ENCODE results near the gene SC5D. TPM values are rescaled to one million over a fixed set of nuclear protein-coding genes. Genes with fewer than 3 reads are reported as not detected.

Gene SC5D
- total and polyA plus RNA-seq, 2 of the 8 experiments (the other 6 are each of a cell fraction or from before 2014, with no cell fraction given), result 73.9 to 90.3 TPM

GRCh38 chr11:121334973-121335710, 42.6 kb downstream of the SC5D start:
- no peak overlapping the region for H4K5ac ChIP-seq (ENCODE audit: insufficient read length, low read depth, low read length)
- no peaks in the 10 kb centered on the region for H4K20me1 ChIP-seq (replicated peaks in 1 of 2; ENCODE audit: control insufficient read depth in 1 of 2, insufficient read depth in 2 of 2, low read length in 2 of 2)
- no peak overlapping the region for H4K91ac ChIP-seq (replicated peaks; ENCODE audit: insufficient read length, low read length)
- H3K14ac ChIP-seq (ENCODE audit: insufficient read length), result no peak overlapping the region
- H3K23ac ChIP-seq (ENCODE audit: insufficient read length), result no peak overlapping the region
- H3K27me3 ChIP-seq (replicated peaks in 1 of 4; ENCODE audit: control insufficient read depth in 3 of 4, extremely low read depth in 1 of 4, insufficient read depth in 3 of 4, low read length in 3 of 4), result no peaks in the 10 kb centered on the region
- H2AK5ac ChIP-seq (ENCODE audit: low read depth, low read length), result no peak overlapping the region
- no peak overlapping the region for H3K56ac ChIP-seq (replicated peaks; ENCODE audit: insufficient read length, low read depth, low read length)
- no peak overlapping the region for H2BK5ac ChIP-seq (ENCODE audit: low read depth, low read length)
- no peak for FAIRE-seq
- no peak overlapping the region for H2AFZ ChIP-seq (ENCODE audit: low read length)
- no peaks in the 10 kb centered on the region for H3K79me1 ChIP-seq (ENCODE audit: low read depth, low read length)
- TF ChIP-seq RAD21 (IDR thresholded peaks at IDR 0.05 in 1 of 2, conservative IDR thresholded peaks at IDR 0.05 in 1 of 2; ENCODE audit: low read depth in 2 of 2, low read length in 2 of 2) (0 out of 4 replicates have a peak, but pooled peaks of 1 of the 2 experiments have one; percentile 12), CTCF (IDR thresholded peaks at IDR 0.05; ENCODE audit: control extremely low read depth in 1 of 3, insufficient read depth in 1 of 3, low read depth in 1 of 3, low read length in 3 of 3) (0 out of 4 replicates have a peak, but pooled peaks of 1 of the 3 experiments have one; percentile 7), GTF2F1 (IDR thresholded peaks at IDR 0.05; ENCODE audit: borderline replicate concordance, low read depth, low read length) (no peak)
- H3K4me1 ChIP-seq (replicated peaks in 1 of 4; ENCODE audit: control insufficient read depth in 3 of 4, insufficient read depth in 4 of 4, low read length in 3 of 4), result no peaks in the 10 kb centered on the region
- no peak overlapping the region for H2BK15ac ChIP-seq (ENCODE audit: low read length)
- no peak overlapping the region for H3K4me2 ChIP-seq (ENCODE audit: insufficient read depth in 1 of 2, low read depth in 2 of 2, low read length in 2 of 2)
- no peak overlapping the region for H2BK120ac ChIP-seq (replicated peaks; ENCODE audit: low read depth, low read length)
- peak overlapping the region; percentile 46; the same call in 1 of the 2 replicates for H4K8ac ChIP-seq (ENCODE audit: extremely low read depth, insufficient read depth, low read length)
- H2BK12ac ChIP-seq (ENCODE audit: low read depth, low read length), result no peak overlapping the region
- DNase-seq (ENCODE audit: low read depth in 1 of 2, low spot score in 2 of 2), result no peak
- no peaks in the 10 kb centered on the region for H3K9me3 ChIP-seq (ENCODE audit: insufficient read depth in 2 of 2, low read depth in 1 of 2, low read length in 1 of 2)
- no peaks in the 10 kb centered on the region for H3K23me2 ChIP-seq (ENCODE audit: low read depth, low read length)
- no peaks in the 10 kb centered on the region for H3K36me3 ChIP-seq (ENCODE audit: control insufficient read depth in 2 of 4, insufficient read depth in 4 of 4, low read length in 3 of 4)
- CTCF ChIA-PET (ENCODE audit: partially characterized antibody), result interaction anchor here (0.5 to 2.4 kb wide), 16 partner anchors 10 to 1310 kb away, joined by 3 to 8 read pairs (median 4); no protein-coding TSS in a partner anchor
- no peak overlapping the region for H3K4ac ChIP-seq (replicated peaks; ENCODE audit: insufficient read length, low read depth, low read length)
- H3K9ac ChIP-seq (replicated peaks in 1 of 4; ENCODE audit: extremely low read depth in 1 of 4, low read depth in 3 of 4, low read length in 3 of 4), result no peak overlapping the region
- 83% methylated on average over 7 of the region's 7 CpGs; no CpG with 5 or more reads in 1 of the 2 experiments for WGBS, 2 experiments (ENCODE audit: extremely low coverage in 1 of 2, insufficient coverage in 1 of 2, insufficient read length in 1 of 2, insufficient replicate concordance in 2 of 2, low coverage in 1 of 2, low lambda C conversion rate in 2 of 2, missing lambda C conversion rate in 1 of 2)
- no peak overlapping the region for H3K27ac ChIP-seq (ENCODE audit: low read depth, low read length)
- no peak overlapping the region for H3K18ac ChIP-seq (ENCODE audit: extremely low read depth, low read length)
- no peaks in the 10 kb centered on the region for H3K79me2 ChIP-seq (ENCODE audit: control insufficient read depth in 1 of 2, insufficient read depth in 2 of 2, low read length in 2 of 2)
- POLR2A ChIA-PET (ENCODE audit: partially characterized antibody), result no interaction called here
- no peak overlapping the region for H2BK20ac ChIP-seq (ENCODE audit: low read length)
- H3K4me3 ChIP-seq (ENCODE audit: extremely low read depth in 1 of 4, insufficient read depth in 2 of 4, low read depth in 3 of 4, low read length in 4 of 4), result no peak overlapping the region

All from H1 (cell line).